Loucy (cell line): Measurements from ENCODE around the gene DAPK1.

ENCODE experiments used
- EZH2phosphoT487 ChIP-seq: fragments of 200-600 bp; IDR thresholded peaks from 2 replicates; pipeline ENCODE4 v1.6.1; 2018; ENCODE audit warnings: antibody characterized with exemption, mild to moderate bottlenecking, moderate library complexity, borderline replicate concordance
- TF ChIP-seq, protein P1 (sequence below): fragments of 200-600 bp; sonication (generic); conservative IDR thresholded peaks from 2 replicates; pipeline ENCODE4 v1.5.1; 2014; ENCODE audit warnings: mild to moderate bottlenecking, antibody characterized with exemption, low read length

DNA sequence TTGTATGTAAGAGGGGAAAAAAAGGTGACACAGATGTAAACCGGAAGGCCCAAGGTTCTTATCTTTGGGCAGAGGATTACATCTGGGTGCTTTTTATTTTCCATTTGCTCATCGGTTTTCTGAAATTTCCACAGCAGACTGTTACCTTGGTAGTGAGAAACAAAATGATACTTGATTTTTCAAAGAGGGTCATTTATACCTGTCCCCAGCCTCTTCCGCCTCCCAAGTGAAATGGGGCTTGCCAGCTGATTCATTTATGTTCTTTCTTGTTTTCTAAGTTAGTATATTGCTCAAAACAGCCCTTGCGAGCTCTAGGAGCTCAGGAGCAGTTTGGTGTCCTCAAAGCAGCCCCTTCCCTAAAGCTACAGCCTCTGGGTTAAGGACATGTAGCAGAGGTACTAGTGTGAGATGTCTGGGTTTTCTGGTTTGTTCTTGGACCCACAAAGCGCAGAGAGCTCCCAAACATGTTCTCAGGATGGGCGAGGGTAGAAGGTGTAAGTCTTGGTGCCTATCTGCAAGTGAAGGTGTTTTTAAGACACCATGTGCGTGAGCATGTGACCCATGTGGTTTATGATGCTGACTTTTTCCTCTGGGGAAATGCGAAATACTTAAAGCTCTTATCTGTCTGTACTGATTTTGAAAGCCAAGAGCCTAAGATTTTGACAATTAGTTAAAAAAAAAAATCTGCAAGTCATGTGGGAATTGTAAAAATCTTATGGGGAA lies 38.3 kb downstream of the DAPK1 start:
- TF ChIP-seq, protein P1, sequence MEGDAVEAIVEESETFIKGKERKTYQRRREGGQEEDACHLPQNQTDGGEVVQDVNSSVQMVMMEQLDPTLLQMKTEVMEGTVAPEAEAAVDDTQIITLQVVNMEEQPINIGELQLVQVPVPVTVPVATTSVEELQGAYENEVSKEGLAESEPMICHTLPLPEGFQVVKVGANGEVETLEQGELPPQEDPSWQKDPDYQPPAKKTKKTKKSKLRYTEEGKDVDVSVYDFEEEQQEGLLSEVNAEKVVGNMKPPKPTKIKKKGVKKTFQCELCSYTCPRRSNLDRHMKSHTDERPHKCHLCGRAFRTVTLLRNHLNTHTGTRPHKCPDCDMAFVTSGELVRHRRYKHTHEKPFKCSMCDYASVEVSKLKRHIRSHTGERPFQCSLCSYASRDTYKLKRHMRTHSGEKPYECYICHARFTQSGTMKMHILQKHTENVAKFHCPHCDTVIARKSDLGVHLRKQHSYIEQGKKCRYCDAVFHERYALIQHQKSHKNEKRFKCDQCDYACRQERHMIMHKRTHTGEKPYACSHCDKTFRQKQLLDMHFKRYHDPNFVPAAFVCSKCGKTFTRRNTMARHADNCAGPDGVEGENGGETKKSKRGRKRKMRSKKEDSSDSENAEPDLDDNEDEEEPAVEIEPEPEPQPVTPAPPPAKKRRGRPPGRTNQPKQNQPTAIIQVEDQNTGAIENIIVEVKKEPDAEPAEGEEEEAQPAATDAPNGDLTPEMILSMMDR = no peak
- TF ChIP-seq EZH2phosphoT487 = no peak
